ENCODE data around the gene RIPOR3.

GRCh38 chr20:50689864-50690649 lies 1.3 kb downstream of the RIPOR3 start:
- TF ChIP-seq, protein P1, sequence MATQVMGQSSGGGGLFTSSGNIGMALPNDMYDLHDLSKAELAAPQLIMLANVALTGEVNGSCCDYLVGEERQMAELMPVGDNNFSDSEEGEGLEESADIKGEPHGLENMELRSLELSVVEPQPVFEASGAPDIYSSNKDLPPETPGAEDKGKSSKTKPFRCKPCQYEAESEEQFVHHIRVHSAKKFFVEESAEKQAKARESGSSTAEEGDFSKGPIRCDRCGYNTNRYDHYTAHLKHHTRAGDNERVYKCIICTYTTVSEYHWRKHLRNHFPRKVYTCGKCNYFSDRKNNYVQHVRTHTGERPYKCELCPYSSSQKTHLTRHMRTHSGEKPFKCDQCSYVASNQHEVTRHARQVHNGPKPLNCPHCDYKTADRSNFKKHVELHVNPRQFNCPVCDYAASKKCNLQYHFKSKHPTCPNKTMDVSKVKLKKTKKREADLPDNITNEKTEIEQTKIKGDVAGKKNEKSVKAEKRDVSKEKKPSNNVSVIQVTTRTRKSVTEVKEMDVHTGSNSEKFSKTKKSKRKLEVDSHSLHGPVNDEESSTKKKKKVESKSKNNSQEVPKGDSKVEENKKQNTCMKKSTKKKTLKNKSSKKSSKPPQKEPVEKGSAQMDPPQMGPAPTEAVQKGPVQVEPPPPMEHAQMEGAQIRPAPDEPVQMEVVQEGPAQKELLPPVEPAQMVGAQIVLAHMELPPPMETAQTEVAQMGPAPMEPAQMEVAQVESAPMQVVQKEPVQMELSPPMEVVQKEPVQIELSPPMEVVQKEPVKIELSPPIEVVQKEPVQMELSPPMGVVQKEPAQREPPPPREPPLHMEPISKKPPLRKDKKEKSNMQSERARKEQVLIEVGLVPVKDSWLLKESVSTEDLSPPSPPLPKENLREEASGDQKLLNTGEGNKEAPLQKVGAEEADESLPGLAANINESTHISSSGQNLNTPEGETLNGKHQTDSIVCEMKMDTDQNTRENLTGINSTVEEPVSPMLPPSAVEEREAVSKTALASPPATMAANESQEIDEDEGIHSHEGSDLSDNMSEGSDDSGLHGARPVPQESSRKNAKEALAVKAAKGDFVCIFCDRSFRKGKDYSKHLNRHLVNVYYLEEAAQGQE (IDR thresholded peaks at IDR 0.05; ENCODE audit: borderline replicate concordance), result no peak
- TF ChIP-seq RAD21 (conservative IDR thresholded peaks at IDR 0.05) (no peak), EZH2 (IDR thresholded peaks at IDR 0.05; ENCODE audit: borderline replicate concordance, insufficient read depth, low read length, poor library complexity, severe bottlenecking) (no peak), EP300 (conservative IDR thresholded peaks at IDR 0.05; ENCODE audit: poor library complexity, severe bottlenecking) (no peak), MXI1 (conservative IDR thresholded peaks at IDR 0.05; ENCODE audit: poor library complexity, severe bottlenecking) (no peak)
- TF ChIP-seq, protein P2, sequence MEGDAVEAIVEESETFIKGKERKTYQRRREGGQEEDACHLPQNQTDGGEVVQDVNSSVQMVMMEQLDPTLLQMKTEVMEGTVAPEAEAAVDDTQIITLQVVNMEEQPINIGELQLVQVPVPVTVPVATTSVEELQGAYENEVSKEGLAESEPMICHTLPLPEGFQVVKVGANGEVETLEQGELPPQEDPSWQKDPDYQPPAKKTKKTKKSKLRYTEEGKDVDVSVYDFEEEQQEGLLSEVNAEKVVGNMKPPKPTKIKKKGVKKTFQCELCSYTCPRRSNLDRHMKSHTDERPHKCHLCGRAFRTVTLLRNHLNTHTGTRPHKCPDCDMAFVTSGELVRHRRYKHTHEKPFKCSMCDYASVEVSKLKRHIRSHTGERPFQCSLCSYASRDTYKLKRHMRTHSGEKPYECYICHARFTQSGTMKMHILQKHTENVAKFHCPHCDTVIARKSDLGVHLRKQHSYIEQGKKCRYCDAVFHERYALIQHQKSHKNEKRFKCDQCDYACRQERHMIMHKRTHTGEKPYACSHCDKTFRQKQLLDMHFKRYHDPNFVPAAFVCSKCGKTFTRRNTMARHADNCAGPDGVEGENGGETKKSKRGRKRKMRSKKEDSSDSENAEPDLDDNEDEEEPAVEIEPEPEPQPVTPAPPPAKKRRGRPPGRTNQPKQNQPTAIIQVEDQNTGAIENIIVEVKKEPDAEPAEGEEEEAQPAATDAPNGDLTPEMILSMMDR (IDR thresholded peaks at IDR 0.05; ENCODE audit: poor library complexity, severe bottlenecking), result no peak
